ENCODE results near the gene CRAT.

DNA sequence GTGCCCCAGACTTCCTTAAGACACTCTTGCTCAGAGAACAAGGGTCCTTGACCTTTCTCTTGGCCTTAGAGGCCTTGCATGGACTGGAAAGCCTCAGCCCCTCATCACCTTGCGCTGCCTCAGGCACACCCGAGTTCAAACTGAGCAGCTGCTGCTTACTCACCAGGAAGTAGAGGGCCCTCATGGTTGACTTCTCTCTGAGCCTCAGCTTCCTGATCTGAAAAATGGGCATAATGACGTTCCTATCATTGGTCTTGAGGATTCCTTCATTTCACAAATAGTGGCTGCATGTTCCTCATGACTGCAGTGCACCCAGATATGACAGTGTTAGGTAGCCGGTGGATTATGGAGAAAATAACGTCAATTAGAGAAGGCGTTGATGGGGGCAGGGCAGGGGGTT is 38.8 kb upstream of the CRAT start:
- TF ChIP-seq CTCF (IDR thresholded peaks at IDR 0.05) (no peak), POLR2AphosphoS5 (IDR thresholded peaks at IDR 0.05) (no peak), POLR2A (IDR thresholded peaks at IDR 0.05; ENCODE audit: low read depth) (no peak), EP300 (IDR thresholded peaks at IDR 0.05) (no peak)

All from esophagus muscularis mucosa (tissue), 4 donors.